Smooth muscle cell (in vitro differentiated cells): Measurements from ENCODE around the gene TAS1R3. TPM values are rescaled to one million over a fixed set of nuclear protein-coding genes. Genes with fewer than 3 reads are reported as not detected.

Experiments used
- DNase-seq: peaks from one replicate; lab custom pipeline; 2025; ENCODE audit not compliant: unreplicated experiment; lab: John Stamatoyannopoulos, UW
- H2AFZ ChIP-seq: fragments of 200-600 bp; sonication (generic); 2 replicates; pipeline ENCODE4 v1.6.0; 2016; ENCODE audit warnings: antibody characterized with exemption, low read depth, mild to moderate bottlenecking
- H3F3A ChIP-seq: fragments of 200-600 bp; sonication (generic); 2 replicates; pipeline ENCODE4 v1.6.0; 2017; ENCODE audit warnings: antibody characterized with exemption, low read depth
- H3K27ac ChIP-seq: fragments of 200-600 bp; sonication (generic); 2 replicates; pipeline ENCODE4 v1.5.1; 2016; ENCODE audit warnings: low read depth, mild to moderate bottlenecking
- H3K27me3 ChIP-seq: fragments of 200-600 bp; sonication (generic); 2 replicates; pipeline ENCODE4 v1.6.1; 2016; ENCODE audit warnings: low read depth, mild to moderate bottlenecking
- H3K36me3 ChIP-seq: fragments of 200-600 bp; sonication (generic); 2 replicates; pipeline ENCODE4 v1.5.1; 2016; ENCODE audit warnings: low read depth
- H3K4me1 ChIP-seq: fragments of 200-600 bp; sonication (generic); 2 replicates; pipeline ENCODE4 v1.5.1; 2016; ENCODE audit warnings: low read depth
- H3K4me2 ChIP-seq: fragments of 200-600 bp; sonication (generic); 2 replicates; pipeline ENCODE4 v1.6.0; 2016; ENCODE audit warnings: mild to moderate bottlenecking
- H3K4me3 ChIP-seq: fragments of 200-600 bp; sonication (generic); 2 replicates; pipeline ENCODE4 v1.5.1; 2016; ENCODE audit warnings: mild to moderate bottlenecking
- H3K79me2 ChIP-seq: fragments of 200-600 bp; sonication (generic); 2 replicates; pipeline ENCODE4 v1.6.0; 2016; ENCODE audit warnings: low read depth, mild to moderate bottlenecking
- H3K9ac ChIP-seq: fragments of 200-600 bp; sonication (generic); 2 replicates; pipeline ENCODE4 v1.6.0; 2016; ENCODE audit warnings: low read depth
- H3K9me3 ChIP-seq: fragments of 200-600 bp; sonication (generic); replicated peaks from 2 replicates; pipeline ENCODE4 v1.5.1; 2016; ENCODE audit warnings: low read depth
- H4K20me1 ChIP-seq: fragments of 200-600 bp; sonication (generic); 2 replicates; pipeline ENCODE4 v1.6.0; 2016; ENCODE audit warnings: low read depth
- WGBS: methylation state at CpG from one replicate; pipeline ENCODE4 v1.1.7; 2016; ENCODE audit warnings: low lambda C conversion rate; 5-methylcytosine and 5-hydroxymethylcytosine counted together
- polyA plus RNA-seq: library from polyadenylated mRNA; unstranded; fragments of >200 nt; fragmentation: Nextera tagmentation; extraction: Ambion mirVana; gene quantifications from 2 replicates; pipeline ENCODE4 v1.2.1, GENCODE V29; 2016
- total RNA-seq: library from RNA; depleted of rRNA; stranded (reverse); fragments of >200 nt; gene quantifications from 2 replicates; pipeline ENCODE4 v1.2.3, GENCODE V29; 2014
- TF ChIP-seq, protein P1 (sequence below): fragments of 200-600 bp; sonication (generic); IDR thresholded peaks from 2 replicates; pipeline ENCODE4 v1.5.1; 2017; ENCODE audit warnings: borderline replicate concordance, mild to moderate bottlenecking, antibody characterized with exemption; ENCODE audit not compliant: insufficient read depth, poor library complexity, severe bottlenecking

Gene TAS1R3
- total and polyA plus RNA-seq, 2 experiments from 2014 or later = 0.18 to 0.39 TPM

DNA sequence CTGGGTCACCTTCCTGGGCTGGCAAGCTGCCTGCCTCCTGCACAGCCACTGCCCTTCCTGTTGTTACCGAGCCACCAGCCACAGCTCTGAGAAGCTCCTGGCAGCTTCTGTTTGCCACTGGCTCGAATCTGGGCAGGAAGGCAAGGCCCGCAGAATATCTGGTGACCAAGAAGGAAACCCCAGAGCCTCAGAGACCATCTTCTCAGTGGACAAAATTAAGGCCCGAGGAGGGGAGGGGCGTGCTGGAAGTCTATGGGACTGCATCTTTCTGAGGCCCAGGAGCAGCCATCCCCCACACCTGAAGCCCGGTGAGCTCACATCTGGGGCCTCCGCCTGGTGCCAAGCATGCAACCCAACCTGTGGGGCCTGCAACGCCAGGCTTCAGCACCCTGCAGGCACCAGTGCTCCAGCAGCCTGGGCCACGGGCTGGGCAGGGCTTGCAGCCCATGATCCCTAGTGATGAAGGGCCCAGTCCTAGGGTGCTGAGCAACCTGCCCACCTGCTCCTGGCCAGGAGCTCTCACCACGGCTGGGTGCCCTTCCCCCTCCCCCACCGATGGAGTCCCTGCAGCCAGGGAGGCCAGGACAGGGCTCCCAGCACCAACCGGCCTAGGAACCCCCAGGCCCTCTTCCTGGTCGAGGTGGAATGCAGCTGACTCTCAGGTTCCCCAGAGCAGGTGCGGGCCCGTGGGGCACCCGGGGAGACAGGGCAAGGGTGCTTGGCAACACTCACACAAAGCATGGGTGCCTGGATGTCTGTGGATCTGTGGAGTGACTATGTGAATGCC, 5.6 kb upstream of the TAS1R3 start:
- Histone ChIP-seq H3K4me3 (peak overlapping the region; percentile 93), H3K4me2 (peak overlapping the region; percentile 90), H3K79me2 (peaks cover 60% of the 10 kb centered on the region), H3K27me3 (no peaks in the 10 kb centered on the region), H3K36me3 (no peaks in the 10 kb centered on the region), H2AFZ (no peak overlapping the region), H3K4me1 (peaks cover 7% of the 10 kb centered on the region), H3K27ac (peak overlapping the region; percentile 51), H4K20me1 (peaks cover 52% of the 10 kb centered on the region), H3F3A (no peaks in the 10 kb centered on the region), H3K9me3 (no peaks in the 10 kb centered on the region), H3K9ac (peak overlapping the region; percentile 95)
- DNase-seq = no peak
- TF ChIP-seq, protein P1, sequence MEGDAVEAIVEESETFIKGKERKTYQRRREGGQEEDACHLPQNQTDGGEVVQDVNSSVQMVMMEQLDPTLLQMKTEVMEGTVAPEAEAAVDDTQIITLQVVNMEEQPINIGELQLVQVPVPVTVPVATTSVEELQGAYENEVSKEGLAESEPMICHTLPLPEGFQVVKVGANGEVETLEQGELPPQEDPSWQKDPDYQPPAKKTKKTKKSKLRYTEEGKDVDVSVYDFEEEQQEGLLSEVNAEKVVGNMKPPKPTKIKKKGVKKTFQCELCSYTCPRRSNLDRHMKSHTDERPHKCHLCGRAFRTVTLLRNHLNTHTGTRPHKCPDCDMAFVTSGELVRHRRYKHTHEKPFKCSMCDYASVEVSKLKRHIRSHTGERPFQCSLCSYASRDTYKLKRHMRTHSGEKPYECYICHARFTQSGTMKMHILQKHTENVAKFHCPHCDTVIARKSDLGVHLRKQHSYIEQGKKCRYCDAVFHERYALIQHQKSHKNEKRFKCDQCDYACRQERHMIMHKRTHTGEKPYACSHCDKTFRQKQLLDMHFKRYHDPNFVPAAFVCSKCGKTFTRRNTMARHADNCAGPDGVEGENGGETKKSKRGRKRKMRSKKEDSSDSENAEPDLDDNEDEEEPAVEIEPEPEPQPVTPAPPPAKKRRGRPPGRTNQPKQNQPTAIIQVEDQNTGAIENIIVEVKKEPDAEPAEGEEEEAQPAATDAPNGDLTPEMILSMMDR = no peak
- WGBS = 86% methylated on average over 16 of the region's 16 CpGs

DNA sequence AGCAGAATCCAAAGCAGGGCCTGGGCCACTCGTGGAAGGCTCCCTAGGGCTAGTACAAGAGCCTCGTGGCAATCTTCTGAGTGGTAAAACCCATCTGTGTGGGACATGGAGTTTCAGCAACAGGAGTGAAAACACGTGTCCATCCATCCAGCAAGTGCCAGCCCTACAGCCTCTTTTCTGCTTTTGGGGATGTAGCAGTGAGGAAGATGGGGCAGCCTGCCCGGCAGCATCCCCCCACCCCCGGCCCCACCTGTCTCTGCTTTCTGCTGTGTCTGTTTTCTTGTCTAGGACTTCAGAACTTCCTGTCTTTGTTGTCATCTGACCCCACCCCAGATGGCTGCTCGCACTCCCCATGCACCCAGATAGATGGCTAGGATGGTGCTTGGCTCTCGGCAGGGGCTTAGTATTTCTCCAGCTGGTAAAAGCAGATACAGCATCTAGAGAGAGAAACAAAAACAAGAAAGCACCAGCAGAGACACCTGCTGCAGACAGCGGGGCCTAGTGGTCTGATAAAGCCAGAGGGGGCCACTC, 4.9 kb upstream of the TAS1R3 start:
- Histone ChIP-seq H3K27me3 (no peaks in the 10 kb centered on the region), H3K9ac (peak overlapping the region; percentile 95), H3K4me1 (peaks cover 13% of the 10 kb centered on the region), H3K79me2 (peaks cover 53% of the 10 kb centered on the region), H3K4me3 (no peak overlapping the region), H3K27ac (peak overlapping the region; percentile 24), H3K4me2 (peak overlapping the region; percentile 90), H4K20me1 (peaks cover 45% of the 10 kb centered on the region), H2AFZ (no peak overlapping the region), H3F3A (no peaks in the 10 kb centered on the region), H3K36me3 (no peaks in the 10 kb centered on the region), H3K9me3 (no peaks in the 10 kb centered on the region)
- TF ChIP-seq, protein P1 = no peak
- WGBS = 90% methylated on average over 8 of the region's 8 CpGs
- no peak for DNase-seq

- peaks cover 42% of the 10 kb centered on the region for H3K79me2 ChIP-seq
- H3K4me2 ChIP-seq = no peak overlapping the region
- peaks cover 34% of the 10 kb centered on the region for H4K20me1 ChIP-seq
- H3K27ac ChIP-seq = no peak overlapping the region
- WGBS = 94% methylated on average over 39 of the region's 40 CpGs
- peaks cover 13% of the 10 kb centered on the region for H3K4me1 ChIP-seq
- DNase-seq = no peak
- H3F3A ChIP-seq = no peaks in the 10 kb centered on the region
- no peak overlapping the region for H3K4me3 ChIP-seq
- TF ChIP-seq, protein P1 = no peak
- H3K9ac ChIP-seq = no peak overlapping the region
- H3K9me3 ChIP-seq = no peaks in the 10 kb centered on the region
- no peaks in the 10 kb centered on the region for H3K36me3 ChIP-seq
- no peaks in the 10 kb centered on the region for H3K27me3 ChIP-seq
- H2AFZ ChIP-seq = no peak overlapping the region
These were observed 3.8 kb upstream of the TAS1R3 start for GRCh38 chr1:1327291-1327690.
